Neural crest cell (in vitro differentiated cells): Measurements from ENCODE around the gene UBTD1. TPM values are rescaled to one million over a fixed set of nuclear protein-coding genes. Genes with fewer than 3 reads are reported as not detected.
A peak's percentile ranks its signal among the peaks of the same experiment; 100 is the strongest.
"Not testable (repeated sequence)": the region's sequence is repeated elsewhere in the genome, so short reads cannot be mapped to it uniquely, and the experiment has no call there.

Experiments
- DNase-seq: peaks from one replicate; pipeline ENCODE4 v3.0.0; 2021; ENCODE audit warnings: low read depth, mixed read lengths, low spot score
- H3K27ac Mint-ChIP-seq: one replicate; pipeline ENCODE4 v1.8.0; 2021; ENCODE audit warnings: mild to moderate bottlenecking, mixed read lengths; ENCODE audit not compliant: unreplicated experiment
- H3K27me3 Mint-ChIP-seq: 2 replicates; pipeline ENCODE4 v1.8.0; 2021; ENCODE audit warnings: low read depth, mild to moderate bottlenecking, mixed read lengths
- H3K36me3 Mint-ChIP-seq: 2 replicates; pipeline ENCODE4 v1.8.0; 2021; ENCODE audit warnings: low read depth, mild to moderate bottlenecking, mixed read lengths
- H3K4me1 Mint-ChIP-seq: 2 replicates; pipeline ENCODE4 v1.8.0; 2021; ENCODE audit warnings: mixed read lengths
- H3K4me3 Mint-ChIP-seq: one replicate; pipeline ENCODE4 v1.8.0; 2021; ENCODE audit warnings: mild to moderate bottlenecking, mixed read lengths
- H3K9me3 Mint-ChIP-seq: 2 replicates; pipeline ENCODE4 v1.8.0; 2021; ENCODE audit warnings: mixed read lengths
- CTCF ChIP-seq: fragments of 200-600 bp; sonication (generic); conservative IDR thresholded peaks from 2 replicates; pipeline ENCODE4 v1.5.0; 2021; ENCODE audit warnings: antibody characterized with exemption, mild to moderate bottlenecking
- total RNA-seq: library from RNA; stranded (reverse); gene quantifications from 2 replicates; pipeline ENCODE4 v1.2.1, GENCODE V29; 2021

UBTD1 gene
- total RNA-seq, 1 donor from 2014 or later = 8.7 TPM

GRCh38 chr10:97525683-97526110 lies 27.0 kb downstream of the UBTD1 start:
- Mint-ChIP-seq H3K9me3 (peaks cover 3% of the 10 kb centered on the region), H3K27ac (no peak overlapping the region)
- no peak for TF ChIP-seq CTCF

GRCh38 chr10:97528876-97529275 lies 30.2 kb downstream of the UBTD1 start:
- not testable (repeated sequence) for H3K27ac Mint-ChIP-seq, H3K4me1 Mint-ChIP-seq, H3K9me3 Mint-ChIP-seq, H3K27me3 Mint-ChIP-seq, DNase-seq, H3K4me3 Mint-ChIP-seq, H3K36me3 Mint-ChIP-seq

More at GRCh38 chr10:97525683-97526110, 27.0 kb downstream of the UBTD1 start:
- H3K27me3 Mint-ChIP-seq = no peaks in the 10 kb centered on the region
- DNase-seq = no peak
- peaks cover 5% of the 10 kb centered on the region for H3K36me3 Mint-ChIP-seq
- H3K4me3 Mint-ChIP-seq = no peak overlapping the region
- no peaks in the 10 kb centered on the region for H3K4me1 Mint-ChIP-seq

GRCh38 chr10:97529685-97530465 lies 31.2 kb downstream of the UBTD1 start:
- no peak for DNase-seq
- TF ChIP-seq CTCF = no peak
- Mint-ChIP-seq H3K36me3 (peaks cover 5% of the 10 kb centered on the region), H3K9me3 (peaks cover 3% of the 10 kb centered on the region), H3K27me3 (no peaks in the 10 kb centered on the region), H3K27ac (no peak overlapping the region), H3K4me1 (peaks cover 4% of the 10 kb centered on the region), H3K4me3 (no peak overlapping the region)

GRCh38 chr10:97531401-97531986 lies 32.8 kb downstream of the UBTD1 start:
- peak overlapping the region; percentile 75 for H3K27ac Mint-ChIP-seq
- H3K27me3 Mint-ChIP-seq = no peaks in the 10 kb centered on the region
- no peak for TF ChIP-seq CTCF
- peaks cover 5% of the 10 kb centered on the region for H3K36me3 Mint-ChIP-seq
- peaks cover 6% of the 10 kb centered on the region for H3K4me1 Mint-ChIP-seq
- H3K9me3 Mint-ChIP-seq = peaks cover 3% of the 10 kb centered on the region
- no peak for DNase-seq
- no peak overlapping the region for H3K4me3 Mint-ChIP-seq

- Mint-ChIP-seq H3K27ac (peak overlapping the region; percentile 64), H3K4me1 (peaks cover 6% of the 10 kb centered on the region), H3K27me3 (no peaks in the 10 kb centered on the region), H3K9me3 (peaks cover 3% of the 10 kb centered on the region), H3K36me3 (peaks cover 5% of the 10 kb centered on the region), H3K4me3 (no peak overlapping the region)
- no peak for TF ChIP-seq CTCF
- no peak for DNase-seq
Observed at GRCh38 chr10:97532935-97533671, 34.4 kb downstream of the UBTD1 start.
